CMK (cell line): Measurements from ENCODE around the gene TUBB2B.

ENCODE experiments used
- DNase-seq: peaks from one replicate; pipeline ENCODE4 v3.0.0-alpha.2; 2010; ENCODE audit warnings: low read depth

The TUBB2B gene

DNA sequence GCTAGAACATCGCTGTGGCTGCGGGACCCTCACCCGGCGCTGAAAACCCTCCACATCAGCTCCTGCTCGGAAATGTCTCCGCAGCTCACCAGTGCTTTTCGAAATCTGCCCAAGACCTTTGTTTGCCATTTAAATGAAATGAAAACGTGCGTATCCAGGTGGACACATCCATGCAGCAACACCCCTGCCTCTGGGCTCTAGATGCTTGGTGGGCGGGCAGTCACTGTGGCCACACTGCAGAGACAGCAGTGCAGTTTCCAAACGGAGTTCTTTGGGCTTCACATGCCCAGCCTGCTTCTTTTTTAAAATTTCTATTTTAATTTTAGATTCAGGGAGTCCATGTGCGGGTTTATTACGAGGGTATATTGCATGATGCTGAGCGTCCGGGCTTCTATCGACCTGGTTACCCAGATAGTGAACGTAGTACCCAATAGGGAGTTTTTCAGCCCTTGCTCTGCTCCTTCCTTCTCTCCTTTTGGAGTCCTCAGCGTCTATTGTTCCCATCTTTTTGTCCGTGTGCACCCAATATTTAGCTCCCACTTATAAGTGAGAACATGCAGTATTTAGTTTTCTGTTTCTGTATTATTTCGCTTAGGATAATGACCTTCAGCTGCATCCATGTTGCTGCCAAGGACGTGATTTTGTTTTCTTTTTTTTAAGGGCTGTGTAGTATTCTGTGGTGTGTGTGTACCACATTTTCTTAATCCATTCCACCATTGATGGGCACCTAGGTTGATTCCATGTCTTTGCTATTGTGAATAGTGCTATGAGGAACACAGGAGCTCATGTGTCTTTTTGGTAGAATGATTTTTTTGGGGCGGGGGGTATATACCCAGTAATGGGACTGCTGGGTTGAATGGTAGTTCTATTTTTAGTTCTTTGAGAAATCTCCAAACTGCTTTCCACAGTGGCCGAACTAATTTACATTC is 4.8 kb upstream of the TUBB2B start:
- DNase-seq = no peak

DNA sequence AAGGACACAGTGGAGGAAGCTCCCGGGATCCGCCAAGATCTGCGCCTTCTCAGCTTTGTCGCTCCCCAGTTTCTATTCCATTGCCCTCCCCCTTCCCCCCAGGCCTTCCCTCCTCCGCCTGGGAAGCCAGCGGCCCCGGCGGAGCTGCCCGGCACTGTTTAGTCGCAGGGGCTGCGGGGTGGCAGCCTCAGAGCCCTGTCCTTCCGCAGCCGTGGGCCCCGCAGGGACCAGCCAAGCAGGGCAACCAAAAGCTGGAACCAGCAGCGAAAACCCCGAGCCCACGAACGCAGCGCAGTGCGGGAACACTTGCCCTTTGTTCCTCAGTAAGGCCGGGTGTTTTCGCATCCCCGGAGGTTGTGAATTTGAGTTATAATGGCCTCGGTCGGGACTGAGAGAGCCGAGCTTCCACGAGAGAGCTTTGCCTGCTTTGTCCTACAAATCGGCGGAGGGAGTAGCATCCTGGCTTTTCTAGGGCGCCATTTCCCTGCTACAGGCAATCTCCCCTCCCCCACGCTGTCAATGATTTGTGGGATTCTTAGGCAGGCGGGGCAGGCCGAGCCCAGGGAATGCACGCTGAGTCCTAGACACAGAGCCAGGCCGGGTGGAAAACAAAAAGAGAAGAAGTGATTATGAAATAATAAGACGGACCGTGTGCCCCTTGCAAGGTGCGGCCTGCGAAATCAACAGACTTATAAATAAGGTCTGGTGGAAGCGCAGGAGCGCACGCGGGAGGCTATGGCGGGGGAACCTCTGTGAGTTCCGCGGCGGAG is 4.0 kb upstream of the TUBB2B start:
- no peak for DNase-seq

DNA sequence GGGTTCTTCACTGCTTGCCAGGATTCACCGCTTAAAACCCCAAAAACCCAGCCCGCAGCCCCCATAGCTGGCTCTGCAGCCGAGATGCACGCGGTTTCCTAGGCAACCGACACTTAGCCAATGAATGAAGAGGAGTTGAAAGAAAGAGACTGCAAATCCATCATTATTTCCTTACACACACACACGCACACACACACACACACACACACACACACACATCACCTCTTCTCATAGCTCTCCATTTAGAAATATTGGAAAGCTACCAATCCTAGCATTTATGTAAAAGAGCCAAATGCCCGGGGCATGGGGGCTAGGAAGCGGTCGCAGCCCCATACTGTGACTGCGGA is 3.4 kb upstream of the TUBB2B start:
- DNase-seq = no peak

DNA sequence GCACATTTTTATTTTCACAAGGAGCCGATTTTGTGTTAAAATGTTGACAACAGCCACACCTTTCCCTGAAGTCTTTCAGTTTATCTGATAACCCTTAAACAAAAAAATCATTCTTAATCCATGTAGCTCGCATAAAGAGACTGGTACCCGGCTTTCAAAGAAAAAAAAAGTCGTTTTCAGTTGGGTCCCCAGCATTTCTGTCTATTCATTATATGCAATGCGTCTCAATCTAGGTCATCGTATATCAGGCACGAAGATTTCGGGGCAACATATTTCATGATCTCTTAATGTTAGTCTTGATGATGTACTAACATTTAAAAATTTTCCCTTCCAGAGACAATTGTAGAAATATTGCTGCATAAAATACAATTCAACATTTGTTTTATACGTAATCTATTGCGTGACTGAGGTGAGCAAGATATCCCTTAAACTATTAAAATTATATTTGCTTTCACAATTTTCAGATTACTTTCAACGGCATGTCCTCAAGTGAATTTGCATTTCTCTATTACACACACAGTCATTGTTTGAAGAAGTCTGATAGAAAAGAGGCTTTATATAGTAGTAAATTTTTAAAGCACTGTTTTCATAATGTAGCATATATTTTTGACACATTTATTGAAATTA is 2.9 kb upstream of the TUBB2B start:
- no peak for DNase-seq

DNA sequence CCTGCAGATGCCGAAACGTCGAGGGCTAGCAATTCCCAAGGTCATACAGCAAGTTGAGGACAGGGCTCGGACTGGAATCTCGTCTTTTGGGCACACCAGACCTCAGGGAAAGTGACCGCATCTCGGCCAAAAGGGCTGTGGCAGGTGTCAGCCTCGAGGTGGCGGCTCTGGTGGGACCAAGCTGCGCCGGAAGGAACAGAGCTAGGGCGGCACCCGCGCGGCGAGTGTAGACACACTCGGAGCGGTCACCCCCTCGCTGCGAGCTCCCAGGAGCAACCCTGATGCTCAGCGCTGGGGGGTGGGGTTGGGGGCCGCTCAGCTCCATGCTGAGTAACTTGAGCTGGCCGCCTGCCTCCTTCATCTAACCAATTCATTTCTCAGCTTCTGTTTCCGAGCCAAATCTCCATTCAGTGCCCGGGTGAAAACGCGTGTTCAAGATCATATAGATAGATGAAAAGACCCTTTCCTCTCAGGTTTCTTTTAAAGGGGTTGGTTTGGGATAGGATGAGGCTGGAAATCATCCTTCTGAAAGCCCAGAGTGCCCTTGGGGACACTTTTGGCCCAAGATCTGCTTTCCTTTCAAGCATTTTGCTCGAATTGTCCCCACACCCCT is 2.2 kb upstream of the TUBB2B start:
- no peak for DNase-seq

DNA sequence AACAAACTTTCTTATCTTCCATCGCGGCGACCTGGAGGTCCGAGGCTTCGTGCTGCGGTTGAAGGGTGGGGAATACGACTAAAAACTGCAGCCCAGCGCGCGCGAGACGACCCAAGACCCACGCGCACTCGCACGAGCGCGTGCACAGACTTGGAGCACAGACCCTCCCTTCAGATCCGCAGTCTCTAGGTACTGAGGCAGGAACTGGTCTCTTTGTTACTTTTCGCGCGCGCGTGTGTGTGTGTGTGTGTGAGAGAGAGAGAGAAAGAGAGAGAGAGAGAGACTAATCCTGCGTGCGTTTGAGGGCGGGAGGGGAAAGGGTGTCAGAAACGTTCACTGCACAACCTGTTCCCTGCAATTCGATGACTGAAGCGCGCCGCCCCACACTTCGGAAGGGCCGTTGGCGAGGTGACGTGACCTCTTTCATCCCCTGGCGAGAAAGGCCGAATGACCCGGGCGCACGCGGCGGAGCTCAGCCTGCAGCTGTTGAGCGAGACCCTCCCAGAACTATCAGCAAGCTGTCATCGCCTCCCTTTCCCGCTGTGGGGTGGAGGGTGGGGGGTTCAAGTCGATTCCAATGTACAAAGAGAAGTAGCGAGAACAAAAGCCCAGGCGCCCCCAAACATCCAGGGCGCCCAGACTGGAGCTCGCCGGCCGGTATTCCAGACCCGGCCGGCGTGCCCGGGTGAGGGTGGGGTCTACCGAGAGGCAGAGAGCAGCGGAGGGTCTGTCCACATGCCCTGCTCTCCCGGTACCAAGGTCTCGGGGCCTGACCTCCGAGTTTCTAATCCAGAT is 1.5 kb upstream of the TUBB2B start:
- DNase-seq = no peak

DNA sequence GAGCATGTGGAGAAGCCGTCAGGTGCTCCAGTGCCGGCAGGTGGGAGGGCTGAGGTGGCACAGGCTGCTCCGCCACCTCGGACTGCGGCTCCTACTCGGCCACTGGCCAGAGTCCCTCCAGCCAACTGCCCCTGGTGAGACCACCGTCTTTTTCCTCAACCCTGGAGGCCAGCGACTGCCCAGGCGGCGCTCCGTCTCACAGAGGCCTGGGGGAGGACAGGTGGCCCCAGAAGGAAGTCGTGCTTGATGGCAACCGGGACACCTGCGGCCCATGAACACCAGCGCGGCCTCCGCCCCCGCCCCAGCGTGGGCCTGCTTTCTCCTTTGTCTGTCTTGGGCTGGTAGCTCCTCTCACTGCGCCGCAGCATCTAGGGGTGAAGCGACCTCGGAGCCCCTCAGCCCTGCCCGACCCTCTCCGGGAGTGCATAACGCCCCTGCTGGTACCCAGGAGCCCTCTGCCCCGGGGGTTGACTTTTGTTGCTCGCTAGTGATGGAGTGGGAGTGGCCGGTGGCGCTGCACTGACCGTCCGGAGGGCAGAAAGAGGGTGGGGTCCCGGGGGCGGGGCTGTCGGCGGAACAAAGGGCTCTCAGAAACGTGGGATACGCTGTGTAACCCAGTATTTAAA is 706 bp upstream of the TUBB2B start:
- DNase-seq = no peak

DNA sequence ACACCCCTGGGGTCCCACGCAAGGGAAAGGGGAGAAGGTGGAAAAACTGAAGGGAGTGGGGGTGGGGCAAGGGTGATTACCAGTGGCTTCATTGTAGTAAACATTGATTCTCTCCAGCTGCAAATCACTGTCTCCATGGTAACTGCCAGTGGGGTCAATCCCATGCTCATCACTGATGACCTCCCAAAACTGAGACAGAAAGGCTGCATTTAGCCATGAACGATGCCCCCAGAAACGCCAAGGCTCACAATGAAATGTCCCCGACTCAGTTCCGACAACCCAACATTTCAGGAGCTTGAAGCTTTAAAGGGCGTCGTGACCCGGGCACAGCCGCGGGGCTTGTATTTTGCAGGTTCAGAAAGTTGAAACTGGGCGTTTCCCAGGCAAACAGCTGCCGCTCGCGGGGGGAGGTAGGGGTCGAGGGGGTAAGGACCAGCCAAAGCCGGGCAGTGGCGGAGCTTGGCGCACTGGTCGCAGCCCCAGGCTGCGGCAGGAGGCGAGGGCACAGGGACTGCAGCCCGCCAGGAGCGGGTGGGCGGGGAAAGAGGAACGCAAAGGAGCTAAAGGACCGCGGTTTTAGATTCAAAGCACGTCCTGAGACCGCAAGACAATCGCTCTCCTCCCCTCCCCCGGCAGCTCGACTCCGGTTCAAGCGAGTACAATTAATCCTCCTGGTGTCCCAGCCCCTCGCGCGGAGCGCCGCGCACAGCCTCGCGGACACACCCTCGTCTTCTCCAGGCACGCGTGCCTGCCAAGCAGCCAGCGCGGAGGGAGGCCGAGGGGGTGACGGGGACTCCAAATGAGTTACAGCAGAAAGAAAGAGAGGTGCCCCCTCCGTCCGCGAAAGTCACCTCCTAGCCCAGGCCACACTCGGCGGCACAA is 731 bp downstream of the TUBB2B start:
- no peak for DNase-seq

DNA sequence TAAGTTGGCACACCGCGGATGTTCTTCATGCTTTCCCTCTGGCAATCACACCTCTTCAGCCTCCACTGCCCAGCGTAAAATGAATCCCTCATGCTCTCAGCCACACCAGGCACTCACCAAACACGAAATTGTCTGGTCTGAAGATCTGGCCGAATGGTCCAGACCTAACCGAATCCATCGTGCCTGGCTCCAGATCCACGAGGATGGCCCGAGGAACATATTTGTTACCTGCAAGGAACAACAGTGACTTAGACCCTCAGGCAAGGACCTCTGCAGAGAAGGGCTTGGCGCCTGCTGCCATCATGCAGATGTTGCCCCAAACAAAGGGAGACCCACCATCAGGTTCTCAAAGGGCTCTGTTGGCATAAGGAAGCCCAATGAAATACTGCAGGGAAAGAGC is 1.4 kb downstream of the TUBB2B start:
- no peak for DNase-seq

DNA sequence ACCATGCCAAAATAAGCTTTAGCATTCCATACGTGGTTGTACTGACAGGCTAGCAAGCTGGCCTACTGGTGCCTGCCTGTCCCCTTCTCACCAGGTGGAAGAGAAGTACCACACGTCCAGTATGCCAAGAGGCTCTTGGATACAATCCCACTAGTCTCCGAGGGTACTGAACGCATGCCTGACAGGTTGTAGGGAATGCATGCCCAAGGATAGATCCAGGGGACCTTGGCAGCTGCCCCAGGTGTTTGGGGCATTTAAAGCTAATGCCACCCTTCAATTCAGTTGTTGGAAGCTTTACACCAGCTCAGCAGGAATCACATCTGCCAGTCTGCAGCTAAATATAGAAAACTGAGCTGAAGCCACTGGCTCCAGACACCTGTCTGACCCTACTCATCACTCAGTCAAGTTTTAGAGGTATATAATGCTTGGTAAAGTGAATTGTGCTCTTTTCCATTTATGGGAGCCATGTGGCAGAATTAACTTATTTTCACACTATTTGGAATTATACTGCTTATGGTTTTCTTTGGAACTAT is 4.9 kb downstream of the TUBB2B start:
- DNase-seq = no peak

DNA sequence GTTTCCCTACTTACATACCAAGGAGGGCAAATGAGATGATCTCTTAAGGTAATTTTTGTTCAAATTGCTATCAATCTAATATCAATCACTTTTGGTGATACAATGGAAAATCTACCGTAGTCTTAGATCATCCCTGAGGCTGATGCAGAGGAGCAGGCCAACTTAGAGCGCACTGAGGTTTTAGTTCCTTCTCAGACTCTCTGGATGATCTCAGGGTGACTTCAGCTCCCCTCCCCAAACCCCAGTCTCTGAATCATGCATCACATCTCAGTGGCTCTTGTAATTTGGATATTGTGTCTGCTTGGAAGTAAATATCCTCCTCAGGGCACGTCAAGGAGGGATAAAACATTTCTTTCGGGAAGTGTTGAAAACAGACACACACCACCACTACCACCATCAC is 5.9 kb downstream of the TUBB2B start:
- DNase-seq = no peak

DNA sequence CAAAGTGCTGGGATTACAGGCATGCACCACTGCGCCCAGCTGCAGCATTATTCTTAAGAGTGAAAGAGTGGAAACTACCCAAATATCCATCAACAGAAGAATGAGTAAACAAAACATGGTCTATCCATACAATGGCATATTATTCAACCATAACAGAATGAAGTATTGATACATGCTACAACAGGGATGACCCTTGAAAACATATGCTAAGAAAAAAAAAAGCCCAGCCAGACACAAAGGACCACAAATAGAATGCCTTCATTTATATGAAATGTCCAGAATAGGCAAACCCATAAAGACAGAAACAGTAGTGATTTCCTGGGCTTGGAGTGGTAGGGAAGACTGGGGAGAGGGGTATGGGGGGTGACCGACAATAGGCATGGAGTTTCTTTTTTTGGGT is 7.1 kb downstream of the TUBB2B start:
- no peak for DNase-seq

DNA sequence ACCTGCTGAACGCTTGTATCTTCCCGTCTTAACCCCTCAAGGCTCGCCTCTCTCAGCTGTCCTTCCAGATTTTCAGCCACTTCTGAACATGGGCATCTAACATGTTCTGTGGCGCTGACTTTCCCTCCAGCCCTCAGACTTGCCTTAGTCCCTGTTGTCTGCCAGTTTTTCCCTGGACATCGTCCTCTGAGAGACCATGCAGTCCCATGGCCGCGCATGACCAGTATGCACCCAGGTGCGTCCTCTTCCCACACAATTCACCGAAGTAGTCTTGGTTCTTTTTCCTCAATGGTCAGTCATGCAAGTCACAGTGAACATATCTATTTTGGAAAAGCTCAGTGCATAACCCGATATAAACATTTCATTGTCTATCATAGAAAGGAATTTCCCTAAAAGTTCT is 9.2 kb downstream of the TUBB2B start:
- DNase-seq = no peak

DNA sequence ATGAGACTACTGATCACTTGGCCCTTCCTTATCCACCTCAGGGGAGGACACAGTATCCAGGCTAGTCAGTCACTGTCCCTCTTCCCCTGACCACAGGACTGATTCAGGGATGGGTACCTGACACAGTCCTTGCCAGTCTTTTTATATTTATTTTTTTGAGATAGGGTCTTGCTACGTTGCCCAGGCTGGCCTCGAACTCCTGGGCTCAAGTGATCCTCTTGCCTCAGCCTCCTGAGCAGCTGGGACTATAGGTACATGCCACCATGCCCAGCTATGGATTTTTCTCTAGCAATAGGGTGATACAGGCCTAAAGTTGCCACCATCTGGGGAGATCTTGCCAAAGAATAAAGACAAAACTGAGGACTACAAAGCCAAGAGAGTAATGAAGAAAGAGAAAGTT is 10.2 kb downstream of the TUBB2B start:
- DNase-seq = no peak

DNA sequence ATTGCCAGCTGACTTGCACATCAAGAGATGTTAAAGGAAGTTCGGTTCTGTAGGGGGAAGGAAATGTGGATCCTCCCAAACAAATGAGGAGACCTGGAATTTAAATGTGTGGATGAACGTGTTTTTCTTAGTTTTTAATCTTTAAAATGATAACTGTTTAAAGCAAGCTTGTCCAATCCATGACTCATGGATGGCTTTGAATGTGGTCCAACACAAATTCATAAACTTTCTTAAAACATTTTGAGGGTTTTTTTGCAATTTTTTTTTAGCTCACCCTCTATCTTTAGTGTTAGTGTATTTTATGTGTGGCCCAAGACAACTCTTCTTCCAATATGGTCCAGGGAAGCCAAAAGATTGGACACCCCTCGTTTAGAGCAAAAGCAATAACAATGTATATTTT is 12.6 kb downstream of the TUBB2B start:
- DNase-seq = no peak

DNA sequence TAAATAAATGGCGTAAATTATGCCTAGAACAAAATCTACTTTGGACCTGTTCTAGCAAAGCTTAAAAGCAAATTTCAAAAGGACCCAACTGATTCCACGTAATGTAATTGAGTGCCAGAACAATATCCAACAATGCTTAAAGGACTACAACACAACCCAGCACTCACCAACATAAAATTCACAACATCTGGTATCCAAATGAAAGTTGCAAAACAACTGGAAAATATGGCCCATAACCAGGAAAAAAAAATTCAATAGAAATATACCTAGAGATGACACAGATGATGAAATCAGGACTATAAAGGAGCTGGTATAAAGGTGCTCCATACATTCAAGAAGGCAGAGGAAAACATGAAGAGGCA is 14.1 kb downstream of the TUBB2B start:
- no peak for DNase-seq

DNA sequence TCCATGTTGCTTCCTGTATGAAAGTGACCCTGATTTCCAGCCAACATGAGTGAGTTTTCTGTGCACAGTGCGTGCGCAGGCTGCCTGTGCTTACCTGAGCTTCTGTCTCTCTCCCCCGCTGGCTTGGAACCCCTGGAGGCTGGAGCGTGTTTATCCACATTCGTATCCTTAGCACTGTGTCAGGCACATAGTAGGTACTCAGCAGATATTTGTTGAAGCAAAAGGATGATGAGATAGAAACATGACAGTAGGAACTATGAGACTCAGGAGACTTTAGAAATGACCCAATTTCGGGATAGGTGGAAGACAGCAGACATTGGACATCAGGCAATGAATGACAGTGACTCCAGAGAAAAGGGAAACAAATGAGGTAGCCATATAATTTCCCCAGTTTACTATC is 15.2 kb downstream of the TUBB2B start:
- no peak for DNase-seq

DNA sequence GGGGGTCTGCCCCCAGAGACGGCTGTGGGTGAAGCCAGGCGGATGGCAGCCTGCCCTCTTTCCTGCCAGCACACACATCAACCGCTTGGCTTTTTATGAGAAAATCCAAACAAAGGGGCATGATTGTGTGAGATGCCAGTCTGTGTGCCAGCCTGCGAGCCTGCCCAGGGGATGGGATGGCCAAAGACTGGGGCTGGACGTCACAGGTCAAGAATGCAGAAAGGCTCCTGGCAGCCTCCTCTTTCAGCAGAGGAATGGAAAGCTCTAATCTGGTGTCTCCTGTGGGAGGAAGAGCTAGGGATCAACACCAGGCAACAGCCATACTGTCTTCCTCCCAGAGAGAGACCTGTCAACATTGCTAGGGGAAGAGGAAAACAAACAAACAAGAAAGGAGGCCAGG is 15.8 kb downstream of the TUBB2B start:
- no peak for DNase-seq

DNA sequence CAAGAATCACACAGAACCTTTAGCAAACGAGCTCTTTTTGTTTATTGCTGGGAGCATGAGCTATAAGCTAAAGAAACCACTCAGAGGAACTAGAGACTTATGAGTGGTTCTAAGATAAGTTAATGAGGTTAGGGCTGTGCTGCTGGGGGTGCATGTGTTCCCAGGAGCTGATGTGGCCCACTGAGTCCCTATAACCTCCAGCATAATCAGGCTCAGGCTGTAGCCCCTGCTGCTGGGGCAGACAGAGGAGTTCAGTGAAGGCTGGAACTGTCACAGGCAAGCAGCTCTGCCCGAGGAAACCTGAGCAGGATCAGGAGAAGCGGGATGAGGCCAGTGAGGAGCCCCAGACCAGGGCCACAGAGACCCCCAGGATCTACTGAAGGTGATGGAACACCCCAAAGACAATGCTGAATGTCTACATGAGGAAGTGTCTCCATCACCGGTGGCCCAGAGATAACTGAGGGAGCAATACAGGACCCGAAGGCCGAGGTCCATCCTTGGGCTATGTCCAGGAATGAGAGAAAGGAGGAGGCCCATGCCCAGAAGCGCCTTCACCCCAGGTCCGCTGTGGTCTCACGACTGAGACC is 17.3 kb downstream of the TUBB2B start:
- DNase-seq = no peak
